Endothelial cell (in vitro differentiated cells): Measurements from ENCODE around the gene NOTCH1. TPM values are rescaled to one million over a fixed set of nuclear protein-coding genes. Genes with fewer than 3 reads are reported as not detected.

Experiments
- DNase-seq: peaks from one replicate; pipeline ENCODE4 v3.0.0; 2021; ENCODE audit warnings: low spot score
- H3K27ac Mint-ChIP-seq: one replicate; pipeline ENCODE4 v1.8.0; 2021; ENCODE audit warnings: mixed read lengths, inconsistent platforms; ENCODE audit not compliant: unreplicated experiment
- H3K27me3 Mint-ChIP-seq: one replicate; pipeline ENCODE4 v1.8.0; 2021; ENCODE audit warnings: mild to moderate bottlenecking, moderate library complexity, mixed read lengths, inconsistent platforms; ENCODE audit not compliant: unreplicated experiment
- H3K36me3 Mint-ChIP-seq: one replicate; pipeline ENCODE4 v1.8.0; 2021; ENCODE audit warnings: mild to moderate bottlenecking, low read depth, mixed read lengths, inconsistent platforms; ENCODE audit not compliant: unreplicated experiment
- H3K4me1 Mint-ChIP-seq: one replicate; pipeline ENCODE4 v1.8.0; 2021; ENCODE audit warnings: mild to moderate bottlenecking, mixed read lengths, inconsistent platforms; ENCODE audit not compliant: unreplicated experiment
- H3K4me3 Mint-ChIP-seq: one replicate; pipeline ENCODE4 v1.8.0; 2021; ENCODE audit warnings: mild to moderate bottlenecking, mixed read lengths, inconsistent platforms; ENCODE audit not compliant: unreplicated experiment
- H3K9me3 Mint-ChIP-seq: one replicate; pipeline ENCODE4 v1.8.0; 2021; ENCODE audit warnings: mixed read lengths, inconsistent platforms; ENCODE audit not compliant: unreplicated experiment
- CTCF ChIP-seq: fragments of 200-600 bp; sonication (generic); IDR thresholded peaks from one replicate; pipeline ENCODE4 v1.5.0; 2021; ENCODE audit warnings: antibody characterized with exemption; ENCODE audit not compliant: unreplicated experiment
- total RNA-seq: library from RNA; stranded (reverse); fragmentation: NEBNext Ultra II Directional; extraction: Animal tissue kit (Norgen Biotek cat#: 25700); gene quantifications from one replicate; pipeline ENCODE4 v1.2.1, GENCODE V29; 2021; ENCODE audit not compliant: unreplicated experiment

Gene NOTCH1
- total RNA-seq, 1 donor from 2014 or later: 312 TPM

DNA sequence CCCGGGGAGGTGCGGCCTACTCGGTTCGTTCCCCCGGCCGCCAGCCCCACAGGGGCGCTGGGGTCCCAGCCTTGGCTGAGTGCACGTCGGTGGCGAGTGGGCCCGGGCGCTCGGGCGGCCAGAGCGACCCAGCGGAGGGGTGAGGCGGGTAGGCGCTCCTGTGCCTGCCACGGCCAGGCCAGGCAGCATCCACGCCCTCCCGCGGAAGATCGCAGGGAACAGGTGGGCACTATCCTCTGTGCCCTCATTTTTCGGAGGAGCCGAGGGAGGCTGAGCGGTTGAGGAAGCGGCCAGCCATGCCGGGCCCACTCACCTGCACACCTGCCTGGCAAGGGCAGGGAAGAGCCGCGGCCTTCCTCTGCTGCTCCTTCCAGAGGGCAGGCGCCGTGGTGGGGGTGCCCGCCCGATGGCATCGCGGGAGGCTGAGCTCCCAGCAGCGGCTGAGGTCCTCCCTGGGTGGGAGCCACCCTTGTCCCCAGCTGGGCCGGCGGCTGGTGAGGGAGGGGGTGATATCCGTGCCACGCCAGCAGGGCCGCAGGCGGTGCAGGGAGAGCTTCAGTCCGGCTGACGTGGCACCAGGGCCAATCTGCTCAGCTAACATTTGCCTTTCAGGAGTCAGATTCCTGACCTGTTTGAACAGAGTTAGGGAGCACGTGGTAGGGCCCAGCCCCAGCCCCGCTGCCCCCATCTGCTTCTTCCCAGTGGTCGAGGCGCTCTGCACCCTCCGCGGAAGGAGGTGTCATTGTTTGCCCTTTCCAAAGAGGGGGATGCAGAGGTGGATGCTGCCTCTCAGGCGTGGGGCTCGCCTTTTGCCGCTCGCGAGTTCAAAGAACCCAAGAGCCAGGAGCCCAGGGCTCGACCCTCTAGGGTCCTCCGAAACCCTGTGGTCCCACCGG is 61.4 kb downstream of the NOTCH1 start:
- Mint-ChIP-seq H3K36me3 (peaks cover 10% of the 10 kb centered on the region), H3K27me3 (peaks cover 18% of the 10 kb centered on the region), H3K9me3 (no peaks in the 10 kb centered on the region), H3K4me1 (peaks cover 22% of the 10 kb centered on the region), H3K27ac (no peak overlapping the region), H3K4me3 (peak overlapping the region; percentile 42)
- DNase-seq: no peak
- no peak for TF ChIP-seq CTCF

GRCh38 chr9:136483589-136484152 is 62.2 kb downstream of the NOTCH1 start:
- peaks cover 13% of the 10 kb centered on the region for H3K36me3 Mint-ChIP-seq
- TF ChIP-seq CTCF: no peak
- peaks cover 22% of the 10 kb centered on the region for H3K4me1 Mint-ChIP-seq
- H3K4me3 Mint-ChIP-seq: peak overlapping the region; percentile 79
- H3K27ac Mint-ChIP-seq: peak overlapping the region; percentile 84
- no peaks in the 10 kb centered on the region for H3K9me3 Mint-ChIP-seq
- DNase-seq: peak; percentile 98
- peaks cover 18% of the 10 kb centered on the region for H3K27me3 Mint-ChIP-seq

GRCh38 chr9:136482793-136483588 is 62.9 kb downstream of the NOTCH1 start, which contains the start of gene SEC16A:
TSS of gene SEC16A (minus strand) at chr9:136483040. CDS start at chr9:136477615, 5,425 bp downstream.
- Mint-ChIP-seq H3K4me1 (peaks cover 22% of the 10 kb centered on the region), H3K9me3 (no peaks in the 10 kb centered on the region), H3K27me3 (peaks cover 18% of the 10 kb centered on the region), H3K4me3 (peak within 1 kb of the TSS; percentile 94), H3K27ac (peak within 1 kb of the TSS; percentile 98), H3K36me3 (peaks cover 15% of the 10 kb centered on the region)
- no peak for TF ChIP-seq CTCF
- DNase-seq: peak; percentile 100

GRCh38 chr9:136482046-136482792 is 63.6 kb downstream of the NOTCH1 start:
- peaks cover 21% of the 10 kb centered on the region for H3K36me3 Mint-ChIP-seq
- peak overlapping the region; percentile 93 for H3K4me3 Mint-ChIP-seq
- DNase-seq: no peak
- H3K27me3 Mint-ChIP-seq: peaks cover 16% of the 10 kb centered on the region
- peak overlapping the region; percentile 89 for H3K27ac Mint-ChIP-seq
- TF ChIP-seq CTCF: no peak
- peaks cover 22% of the 10 kb centered on the region for H3K4me1 Mint-ChIP-seq
- no peaks in the 10 kb centered on the region for H3K9me3 Mint-ChIP-seq
